Measurements from ENCODE around the gene LAMA2.

DNA sequence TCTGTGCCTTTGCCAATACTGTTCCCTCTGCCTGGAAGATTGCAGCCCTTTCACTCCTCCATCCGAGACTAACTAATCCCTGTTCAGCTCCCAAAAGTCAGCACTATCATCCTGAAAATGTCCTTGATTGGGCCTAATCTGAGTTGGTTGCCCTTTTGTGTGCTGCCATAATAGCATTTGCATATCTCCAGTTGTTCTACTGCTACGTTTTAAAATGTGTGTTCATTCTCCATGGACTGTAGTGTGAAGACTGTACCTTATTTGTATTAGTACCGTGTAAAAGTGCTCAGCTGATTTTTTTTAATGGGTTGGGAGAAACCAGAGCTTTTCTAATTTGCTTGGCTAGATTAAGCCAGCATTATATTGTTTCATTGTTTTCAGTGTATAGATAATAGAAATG lies 401.3 kb downstream of the LAMA2 start:
- no peak for TF ChIP-seq POLR2A (IDR thresholded peaks at IDR 0.05)
- TF ChIP-seq, protein P1, sequence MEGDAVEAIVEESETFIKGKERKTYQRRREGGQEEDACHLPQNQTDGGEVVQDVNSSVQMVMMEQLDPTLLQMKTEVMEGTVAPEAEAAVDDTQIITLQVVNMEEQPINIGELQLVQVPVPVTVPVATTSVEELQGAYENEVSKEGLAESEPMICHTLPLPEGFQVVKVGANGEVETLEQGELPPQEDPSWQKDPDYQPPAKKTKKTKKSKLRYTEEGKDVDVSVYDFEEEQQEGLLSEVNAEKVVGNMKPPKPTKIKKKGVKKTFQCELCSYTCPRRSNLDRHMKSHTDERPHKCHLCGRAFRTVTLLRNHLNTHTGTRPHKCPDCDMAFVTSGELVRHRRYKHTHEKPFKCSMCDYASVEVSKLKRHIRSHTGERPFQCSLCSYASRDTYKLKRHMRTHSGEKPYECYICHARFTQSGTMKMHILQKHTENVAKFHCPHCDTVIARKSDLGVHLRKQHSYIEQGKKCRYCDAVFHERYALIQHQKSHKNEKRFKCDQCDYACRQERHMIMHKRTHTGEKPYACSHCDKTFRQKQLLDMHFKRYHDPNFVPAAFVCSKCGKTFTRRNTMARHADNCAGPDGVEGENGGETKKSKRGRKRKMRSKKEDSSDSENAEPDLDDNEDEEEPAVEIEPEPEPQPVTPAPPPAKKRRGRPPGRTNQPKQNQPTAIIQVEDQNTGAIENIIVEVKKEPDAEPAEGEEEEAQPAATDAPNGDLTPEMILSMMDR (IDR thresholded peaks at IDR 0.05): no peak

Measured in uterus (tissue), 2 donors.